ENCODE results near the gene NANOG. TPM values are rescaled to one million over a fixed set of nuclear protein-coding genes. Genes with fewer than 3 reads are reported as not detected.
"Not testable (repeated sequence)": the region's sequence is repeated elsewhere in the genome, so short reads cannot be mapped to it uniquely, and the experiment has no call there.

NANOG gene
- total RNA-seq, 4 donors from 2014 or later, result 0.26 TPM; not detected in 3

GRCh38 chr12:7751394-7751793 is 37.8 kb upstream of the NANOG start:
- H3K27me3 ChIP-seq, result no peaks in the 10 kb centered on the region
- H3K27ac ChIP-seq, result no peak overlapping the region
- no peaks in the 10 kb centered on the region for H3K9me3 ChIP-seq
- intact Hi-C loops (cut with DNase I), result no loop called here
- H3K36me3 ChIP-seq, result no peaks in the 10 kb centered on the region
- WGBS, 2 donors, result 77 to 84% methylated on average over 20 of the region's 20 CpGs
- no peak overlapping the region for H3K4me3 ChIP-seq
- TF ChIP-seq, protein P1, sequence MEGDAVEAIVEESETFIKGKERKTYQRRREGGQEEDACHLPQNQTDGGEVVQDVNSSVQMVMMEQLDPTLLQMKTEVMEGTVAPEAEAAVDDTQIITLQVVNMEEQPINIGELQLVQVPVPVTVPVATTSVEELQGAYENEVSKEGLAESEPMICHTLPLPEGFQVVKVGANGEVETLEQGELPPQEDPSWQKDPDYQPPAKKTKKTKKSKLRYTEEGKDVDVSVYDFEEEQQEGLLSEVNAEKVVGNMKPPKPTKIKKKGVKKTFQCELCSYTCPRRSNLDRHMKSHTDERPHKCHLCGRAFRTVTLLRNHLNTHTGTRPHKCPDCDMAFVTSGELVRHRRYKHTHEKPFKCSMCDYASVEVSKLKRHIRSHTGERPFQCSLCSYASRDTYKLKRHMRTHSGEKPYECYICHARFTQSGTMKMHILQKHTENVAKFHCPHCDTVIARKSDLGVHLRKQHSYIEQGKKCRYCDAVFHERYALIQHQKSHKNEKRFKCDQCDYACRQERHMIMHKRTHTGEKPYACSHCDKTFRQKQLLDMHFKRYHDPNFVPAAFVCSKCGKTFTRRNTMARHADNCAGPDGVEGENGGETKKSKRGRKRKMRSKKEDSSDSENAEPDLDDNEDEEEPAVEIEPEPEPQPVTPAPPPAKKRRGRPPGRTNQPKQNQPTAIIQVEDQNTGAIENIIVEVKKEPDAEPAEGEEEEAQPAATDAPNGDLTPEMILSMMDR (IDR thresholded peaks at IDR 0.05), result no peak
- TF ChIP-seq POLR2A (IDR thresholded peaks at IDR 0.05), result no peak
- DNase-seq, result no peak
- no peaks in the 10 kb centered on the region for H3K4me1 ChIP-seq

DNA sequence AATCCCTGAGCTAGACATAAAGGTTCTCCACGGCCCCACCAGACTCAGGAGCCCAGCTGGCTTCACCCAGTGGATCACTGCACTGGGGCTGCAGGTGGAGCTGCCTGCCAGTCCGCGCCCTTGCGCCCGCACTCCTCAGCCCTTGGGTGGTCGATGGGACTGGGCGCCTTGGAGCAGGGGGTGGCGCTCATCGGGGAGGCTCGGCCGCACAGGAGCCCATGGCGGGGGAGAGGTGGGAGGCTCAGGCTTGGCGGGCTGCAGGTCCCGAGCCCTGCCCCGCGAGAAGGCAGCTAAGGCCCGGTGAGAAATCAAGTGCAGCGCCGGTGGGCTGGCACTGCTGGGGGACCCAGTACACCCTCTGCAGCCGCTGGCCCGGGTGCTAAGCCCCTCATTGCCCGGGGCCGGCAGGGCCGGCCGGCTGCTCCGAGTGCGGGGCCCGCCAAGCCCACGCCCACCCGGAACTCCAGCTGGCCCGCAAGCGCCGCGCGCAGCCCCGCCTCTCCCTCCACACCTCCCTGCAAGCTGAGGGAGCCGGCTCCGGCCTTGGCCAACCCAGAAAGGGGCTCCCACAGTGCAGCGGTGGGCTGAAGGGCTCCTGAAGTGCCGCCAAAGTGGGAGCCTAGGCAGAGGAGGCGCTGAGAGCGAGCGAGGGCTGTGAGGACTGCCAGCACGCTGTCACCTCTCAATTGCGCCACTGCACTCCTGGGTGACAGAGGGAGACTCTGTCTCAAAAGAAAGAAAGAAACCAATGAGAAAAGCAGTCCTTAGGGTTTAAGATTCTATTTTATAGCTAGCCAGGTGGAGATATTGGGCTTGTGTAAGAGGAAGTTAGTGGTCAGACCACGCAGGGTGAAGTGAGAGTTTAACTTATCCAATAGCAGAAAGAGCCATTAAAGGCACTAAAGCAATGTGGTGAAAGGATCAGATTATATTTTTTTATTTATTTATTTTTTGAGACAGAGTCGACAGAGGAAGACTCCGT is 37.0 kb upstream of the NANOG start:
- H3K9me3 ChIP-seq; H3K36me3 ChIP-seq; DNase-seq; H3K27ac ChIP-seq; H3K27me3 ChIP-seq; intact Hi-C loops (cut with DNase I); H3K4me1 ChIP-seq; H3K4me3 ChIP-seq: not testable (repeated sequence)
- WGBS, 2 donors, result 66 to 83% methylated on average over 8 of the region's 48 CpGs

- intact Hi-C loops (cut with DNase I); H3K4me1 ChIP-seq; DNase-seq; H3K4me3 ChIP-seq; H3K9me3 ChIP-seq; H3K27ac ChIP-seq; H3K36me3 ChIP-seq: not testable (repeated sequence)
- 79 to 80% methylated on average over 8 to 9 of the region's 9 CpGs for WGBS, 2 donors
- H3K27me3 ChIP-seq, result peaks cover 0 to 12% (median 0%) of the 10 kb centered on the region in 4 donors
These were observed 33.5 kb upstream of the NANOG start for GRCh38 chr12:7755668-7756067.

GRCh38 chr12:7756993-7757392 is 32.2 kb upstream of the NANOG start:
- Histone ChIP-seq H3K9me3 (no peaks in the 10 kb centered on the region), H3K27me3 (peaks cover 0 to 12% (median 0%) of the 10 kb centered on the region in 4 donors), H3K27ac (no peak overlapping the region), H3K4me1 (no peaks in the 10 kb centered on the region), H3K4me3 (no peak overlapping the region), H3K36me3 (no peaks in the 10 kb centered on the region)
- DNase-seq, result no peak
- 43 to 51% methylated on average over 2 of the region's 2 CpGs for WGBS, 2 donors
- TF ChIP-seq, protein P1 (IDR thresholded peaks at IDR 0.05), result no peak
- TF ChIP-seq POLR2A (IDR thresholded peaks at IDR 0.05), result no peak
- intact Hi-C loops (cut with DNase I), result no loop called here

DNA sequence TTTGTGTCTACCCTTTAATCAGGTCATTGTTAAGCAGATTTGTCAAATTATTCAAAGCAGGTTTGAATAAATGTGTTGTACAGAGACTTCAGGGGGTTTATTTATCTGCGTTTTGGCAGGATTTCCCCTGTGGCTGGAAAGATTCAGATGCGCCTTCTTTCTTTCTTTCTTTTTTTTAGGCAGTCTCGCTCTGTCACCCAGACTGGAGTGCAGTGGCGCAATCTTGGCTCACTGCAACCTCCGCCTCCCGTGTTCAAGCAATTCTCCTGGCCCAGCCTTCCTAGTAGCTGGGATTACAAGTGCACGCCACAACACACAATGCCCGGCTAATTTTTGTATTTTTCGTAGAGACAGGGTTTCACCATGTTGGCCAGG is 30.4 kb upstream of the NANOG start:
- Histone ChIP-seq H3K27me3 (peaks cover 0 to 15% (median 0%) of the 10 kb centered on the region in 4 donors), H3K27ac (no peak overlapping the region), H3K36me3 (no peaks in the 10 kb centered on the region), H3K4me1 (no peaks in the 10 kb centered on the region), H3K4me3 (no peak overlapping the region), H3K9me3 (no peaks in the 10 kb centered on the region)
- no peak for DNase-seq
- intact Hi-C loops (cut with DNase I), result no loop called here
- 28 to 67% methylated on average over 7 to 8 of the region's 9 CpGs for WGBS, 2 donors
- no peak for TF ChIP-seq POLR2A (IDR thresholded peaks at IDR 0.05)
- TF ChIP-seq, protein P1 (IDR thresholded peaks at IDR 0.05), result no peak

- H3K27ac ChIP-seq, result no peak overlapping the region
- no peak overlapping the region for H3K4me3 ChIP-seq
- no peak for DNase-seq
- H3K36me3 ChIP-seq, result no peaks in the 10 kb centered on the region
- H3K27me3 ChIP-seq, result no peaks in the 10 kb centered on the region
- no peaks in the 10 kb centered on the region for H3K4me1 ChIP-seq
- WGBS, 2 donors, result 41 to 66% methylated on average over 3 of the region's 3 CpGs
- TF ChIP-seq, protein P1 (IDR thresholded peaks at IDR 0.05), result no peak
- TF ChIP-seq POLR2A (IDR thresholded peaks at IDR 0.05), result no peak
- intact Hi-C loops (cut with DNase I), result no loop called here
- H3K9me3 ChIP-seq, result no peaks in the 10 kb centered on the region
These were observed 19.2 kb upstream of the NANOG start for GRCh38 chr12:7769999-7770398.

All from esophagus squamous epithelium (tissue), 5 donors.